HCT116 (cell line): Measurements from ENCODE around the gene AGBL3.

Experiments used
- CEBPB ChIP-seq: IDR thresholded peaks from 2 replicates; pipeline ENCODE4 v1.6.1; 2012; ENCODE audit warnings: low read depth
- EZH2 ChIP-seq: fragments of 200-600 bp; sonication (generic); IDR thresholded peaks from 2 replicates; pipeline ENCODE4 v1.6.1; 2017; ENCODE audit warnings: antibody characterized with exemption, mixed run types
- POLR2A ChIP-seq: IDR thresholded peaks from 2 replicates; pipeline ENCODE4 v1.7.0; 2011; ENCODE audit warnings: borderline replicate concordance; ENCODE audit not compliant: insufficient read depth, insufficient read length; ENCODE audit errors: extremely low read depth
- SIN3A ChIP-seq: IDR thresholded peaks from 2 replicates; pipeline ENCODE4 v1.6.1; 2012; ENCODE audit warnings: low read depth
- TCF7L2 ChIP-seq: IDR thresholded peaks from 2 replicates; pipeline ENCODE4 v1.7.0; 2011; ENCODE audit warnings: borderline replicate concordance, inconsistent platforms; ENCODE audit not compliant: insufficient read depth, insufficient read length; ENCODE audit errors: extremely low read depth
- YY1 ChIP-seq: IDR thresholded peaks from 2 replicates; pipeline ENCODE4 v1.6.1; 2011; ENCODE audit warnings: low read length, low read depth, moderate library complexity, mild to moderate bottlenecking; ENCODE audit not compliant: insufficient replicate concordance; ENCODE audit errors: extremely low read depth
- ZNF274 ChIP-seq: fragments of 200-500 bp; sonication (Bioruptor generic); IDR thresholded peaks from 2 replicates; pipeline ENCODE4 v1.6.1; 2014; ENCODE audit warnings: mild to moderate bottlenecking, low read depth, low read length, inconsistent platforms
- TF ChIP-seq, protein P1 (sequence below), 3 experiments: fragments of 200-600 bp in 1 of 3; sonication (generic) in 1 of 3; IDR thresholded peaks in 2 of 3; conservative IDR thresholded peaks in 1 of 3; 2 replicates each; pipeline ENCODE4 v1.5.1; 2012 to 2017; ENCODE audit warnings: low read depth in 2 of 3, low read length in 2 of 3, antibody characterized with exemption in 1 of 3, borderline replicate concordance in 1 of 3, control low read depth in 1 of 3, mild to moderate bottlenecking in 1 of 3, mixed read lengths in 1 of 3, mixed run types in 1 of 3, moderate library complexity in 1 of 3; ENCODE audit not compliant: insufficient read depth in 1 of 3
- TF ChIP-seq, protein P2 (sequence below): IDR thresholded peaks from 2 replicates; pipeline ENCODE4 v1.6.1; 2012

DNA sequence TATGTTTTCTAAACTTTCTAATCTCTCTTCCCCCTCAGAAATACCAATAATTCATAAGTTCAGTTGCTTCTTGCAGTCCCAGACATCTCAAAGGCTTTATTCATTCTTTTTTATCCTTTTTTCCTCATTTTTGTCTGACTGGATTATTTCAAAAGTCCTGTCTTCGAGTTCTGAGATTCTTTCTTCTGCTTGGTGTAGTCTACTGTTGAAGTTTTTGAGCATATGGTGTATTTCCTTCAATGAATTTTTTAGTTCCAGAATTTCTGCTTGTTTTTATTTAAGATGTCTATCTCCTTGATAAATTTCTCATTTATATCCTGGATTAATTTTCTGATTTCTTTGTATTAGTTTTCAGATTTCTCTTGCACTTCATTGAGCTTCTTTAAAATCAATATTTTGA, 170.0 kb downstream of the AGBL3 start:
- TF ChIP-seq YY1 (no peak), POLR2A (no peak), EZH2 (no peak), CEBPB (no peak), ZNF274 (no peak), SIN3A (no peak), TCF7L2 (no peak)
- TF ChIP-seq, protein P1, sequence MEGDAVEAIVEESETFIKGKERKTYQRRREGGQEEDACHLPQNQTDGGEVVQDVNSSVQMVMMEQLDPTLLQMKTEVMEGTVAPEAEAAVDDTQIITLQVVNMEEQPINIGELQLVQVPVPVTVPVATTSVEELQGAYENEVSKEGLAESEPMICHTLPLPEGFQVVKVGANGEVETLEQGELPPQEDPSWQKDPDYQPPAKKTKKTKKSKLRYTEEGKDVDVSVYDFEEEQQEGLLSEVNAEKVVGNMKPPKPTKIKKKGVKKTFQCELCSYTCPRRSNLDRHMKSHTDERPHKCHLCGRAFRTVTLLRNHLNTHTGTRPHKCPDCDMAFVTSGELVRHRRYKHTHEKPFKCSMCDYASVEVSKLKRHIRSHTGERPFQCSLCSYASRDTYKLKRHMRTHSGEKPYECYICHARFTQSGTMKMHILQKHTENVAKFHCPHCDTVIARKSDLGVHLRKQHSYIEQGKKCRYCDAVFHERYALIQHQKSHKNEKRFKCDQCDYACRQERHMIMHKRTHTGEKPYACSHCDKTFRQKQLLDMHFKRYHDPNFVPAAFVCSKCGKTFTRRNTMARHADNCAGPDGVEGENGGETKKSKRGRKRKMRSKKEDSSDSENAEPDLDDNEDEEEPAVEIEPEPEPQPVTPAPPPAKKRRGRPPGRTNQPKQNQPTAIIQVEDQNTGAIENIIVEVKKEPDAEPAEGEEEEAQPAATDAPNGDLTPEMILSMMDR (IDR thresholded peaks at IDR 0.05 in 2 of 3, conservative IDR thresholded peaks at IDR 0.05 in 1 of 3; ENCODE audit: borderline replicate concordance in 1 of 3, insufficient read depth in 1 of 3, low read depth in 2 of 3, low read length in 2 of 3) = no peak
- TF ChIP-seq, protein P2, sequence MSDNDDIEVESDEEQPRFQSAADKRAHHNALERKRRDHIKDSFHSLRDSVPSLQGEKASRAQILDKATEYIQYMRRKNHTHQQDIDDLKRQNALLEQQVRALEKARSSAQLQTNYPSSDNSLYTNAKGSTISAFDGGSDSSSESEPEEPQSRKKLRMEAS = no peak
